DND-41 (cell line): ENCODE data around the gene CTAGE1.

Experiments used
- ATAC-seq: fragments of 200-7000 bp; cut with Tn5 transposase; 3 replicates; pipeline ENCODE4 v1.9.1; 2021; ENCODE audit warnings: low read depth; ENCODE audit not compliant: insufficient read depth
- DNase-seq: peaks from one replicate; pipeline ENCODE4 v3.0.0-alpha.2; 2020
- H2AFZ ChIP-seq: 2 replicates; pipeline ENCODE4 v1.6.0; 2012; ENCODE audit warnings: low read depth, low read length
- H3K27ac ChIP-seq: 2 replicates; pipeline ENCODE4 v1.5.1; 2012; ENCODE audit warnings: low read length, inconsistent platforms
- H3K27me3 ChIP-seq: fragments of 200-600 bp; sonication (generic); 2 replicates; pipeline ENCODE4 v1.6.0; 2012; ENCODE audit warnings: low read length, mild to moderate bottlenecking, inconsistent platforms; ENCODE audit not compliant: insufficient read depth, poor library complexity
- H3K36me3 ChIP-seq: 2 replicates; pipeline ENCODE4 v1.5.1; 2012; ENCODE audit warnings: low read length, inconsistent platforms; ENCODE audit not compliant: insufficient read depth
- H3K4me1 ChIP-seq: 2 replicates; pipeline ENCODE4 v1.5.1; 2012; ENCODE audit warnings: mild to moderate bottlenecking, low read length; ENCODE audit not compliant: insufficient read depth
- H3K4me2 ChIP-seq: 2 replicates; pipeline ENCODE4 v1.6.0; 2012; ENCODE audit warnings: mild to moderate bottlenecking, moderate library complexity, low read length, inconsistent platforms; ENCODE audit not compliant: insufficient read depth
- H3K4me3 ChIP-seq, 2 experiments: fragments of 200-600 bp in 1 of 2; shearing (Covaris generic) in 1 of 2; 2 replicates each; pipeline ENCODE4 v1.5.1; 2012 to 2016; ENCODE audit warnings: inconsistent platforms in 2 of 2, low read length in 2 of 2, mild to moderate bottlenecking in 2 of 2, low read depth in 1 of 2, moderate library complexity in 1 of 2
- H3K79me2 ChIP-seq: 2 replicates; pipeline ENCODE4 v1.6.0; 2012; ENCODE audit warnings: low read length, inconsistent platforms; ENCODE audit not compliant: insufficient read depth
- H3K9ac ChIP-seq: 2 replicates; pipeline ENCODE4 v1.6.0; 2012; ENCODE audit warnings: low read depth, mild to moderate bottlenecking, inconsistent platforms, low read length, moderate library complexity
- H3K9me3 ChIP-seq: 2 replicates; pipeline ENCODE4 v1.5.1; 2012; ENCODE audit warnings: low read length, moderate library complexity, mild to moderate bottlenecking, inconsistent platforms; ENCODE audit not compliant: insufficient read depth, severe bottlenecking
- H4K20me1 ChIP-seq: 2 replicates; pipeline ENCODE4 v1.6.0; 2012; ENCODE audit warnings: low read length; ENCODE audit not compliant: insufficient read depth
- CTCF ChIP-seq: IDR thresholded peaks from 2 replicates; pipeline ENCODE4 v1.5.1; 2012; ENCODE audit warnings: borderline replicate concordance, low read length, moderate library complexity, mild to moderate bottlenecking; ENCODE audit not compliant: poor library complexity, severe bottlenecking; ENCODE audit errors: extremely low read depth
- EZH2 ChIP-seq: IDR thresholded peaks from 3 replicates; pipeline ENCODE4 v1.6.1; 2012; ENCODE audit warnings: borderline replicate concordance, low read depth, mild to moderate bottlenecking, moderate library complexity, low read length, inconsistent platforms; ENCODE audit not compliant: severe bottlenecking

The CTAGE1 gene

GRCh38 chr18:22363867-22364463 is 53.8 kb downstream of the CTAGE1 start:
- no peak for ATAC-seq

More at GRCh38 chr18:22363867-22364463, 53.8 kb downstream of the CTAGE1 start:
- no peak overlapping the region for H3K27ac ChIP-seq
- no peak overlapping the region for H3K9ac ChIP-seq
- H3K4me3 ChIP-seq: no peak overlapping the region
- H3K27me3 ChIP-seq: peaks cover 5% of the 10 kb centered on the region
- no peak overlapping the region for H2AFZ ChIP-seq
- no peaks in the 10 kb centered on the region for H3K36me3 ChIP-seq
- no peak for TF ChIP-seq CTCF
- no peak for TF ChIP-seq EZH2
- no peak overlapping the region for H3K4me2 ChIP-seq
- DNase-seq: no peak
- no peaks in the 10 kb centered on the region for H3K79me2 ChIP-seq
- no peaks in the 10 kb centered on the region for H3K9me3 ChIP-seq
- no peaks in the 10 kb centered on the region for H3K4me1 ChIP-seq
- no peaks in the 10 kb centered on the region for H4K20me1 ChIP-seq
